Muscle layer of colon (tissue), 2 donors: ENCODE measurements around the gene TEKTIP1.

Experiments used
- H3K27ac ChIP-seq: one replicate; pipeline ENCODE4 v1.7.0; 2013; ENCODE audit warnings: low read depth, mild to moderate bottlenecking, low read length, moderate library complexity
- H3K27me3 ChIP-seq, 2 donors: one replicate each; pipeline ENCODE4 v1.7.0; 2013; ENCODE audit warnings: low read length in 2 of 2, mild to moderate bottlenecking in 2 of 2; ENCODE audit not compliant: insufficient read depth in 2 of 2, control insufficient read depth in 1 of 2
- H3K36me3 ChIP-seq: one replicate; pipeline ENCODE4 v1.7.0; 2013; ENCODE audit warnings: mild to moderate bottlenecking, low read length; ENCODE audit not compliant: insufficient read depth
- H3K4me1 ChIP-seq: one replicate; pipeline ENCODE4 v1.7.0; 2013; ENCODE audit warnings: mild to moderate bottlenecking, low read length; ENCODE audit not compliant: insufficient read depth
- H3K4me3 ChIP-seq, 2 donors: one replicate each; pipeline ENCODE4 v1.7.0; 2013; ENCODE audit warnings: low read length in 2 of 2, low read depth in 1 of 2, mild to moderate bottlenecking in 1 of 2, moderate library complexity in 1 of 2
- H3K9ac ChIP-seq: one replicate; pipeline ENCODE4 v1.7.0; 2013; ENCODE audit warnings: low read length
- H3K9me3 ChIP-seq: one replicate; pipeline ENCODE4 v1.7.0; 2013; ENCODE audit warnings: mild to moderate bottlenecking, low read length
- donor health status: abdominal sarcoma.
- donor health status: Adenocarcinoma of cecum.

The TEKTIP1 gene

DNA sequence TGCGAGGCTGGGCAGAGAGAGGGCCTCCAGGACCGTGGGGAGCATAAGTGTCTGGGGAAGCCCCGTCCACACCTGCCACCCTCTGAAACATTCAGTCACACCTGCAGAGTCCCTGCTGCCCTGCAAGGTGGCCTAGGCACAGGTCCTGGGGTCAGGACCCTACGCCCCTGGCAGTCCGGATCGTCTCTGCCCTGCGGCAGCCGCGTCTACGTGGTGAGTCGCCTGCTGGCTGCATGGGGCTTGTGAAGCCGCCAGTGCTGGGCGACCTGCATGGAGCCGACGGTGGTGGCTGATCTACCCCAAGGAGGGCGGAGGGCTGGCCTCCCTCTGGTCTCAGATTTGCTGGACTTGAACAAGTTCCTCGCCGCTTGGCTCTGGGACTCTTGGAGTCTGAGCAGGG lies 19.8 kb upstream of the TEKTIP1 start:
- Histone ChIP-seq H3K9ac (no peak overlapping the region), H3K4me3 (no peak overlapping the region), H3K9me3 (no peaks in the 10 kb centered on the region), H3K27me3 (no peaks in the 10 kb centered on the region), H3K27ac (no peak overlapping the region), H3K4me1 (peaks cover 8% of the 10 kb centered on the region), H3K36me3 (peaks cover 20% of the 10 kb centered on the region)

DNA sequence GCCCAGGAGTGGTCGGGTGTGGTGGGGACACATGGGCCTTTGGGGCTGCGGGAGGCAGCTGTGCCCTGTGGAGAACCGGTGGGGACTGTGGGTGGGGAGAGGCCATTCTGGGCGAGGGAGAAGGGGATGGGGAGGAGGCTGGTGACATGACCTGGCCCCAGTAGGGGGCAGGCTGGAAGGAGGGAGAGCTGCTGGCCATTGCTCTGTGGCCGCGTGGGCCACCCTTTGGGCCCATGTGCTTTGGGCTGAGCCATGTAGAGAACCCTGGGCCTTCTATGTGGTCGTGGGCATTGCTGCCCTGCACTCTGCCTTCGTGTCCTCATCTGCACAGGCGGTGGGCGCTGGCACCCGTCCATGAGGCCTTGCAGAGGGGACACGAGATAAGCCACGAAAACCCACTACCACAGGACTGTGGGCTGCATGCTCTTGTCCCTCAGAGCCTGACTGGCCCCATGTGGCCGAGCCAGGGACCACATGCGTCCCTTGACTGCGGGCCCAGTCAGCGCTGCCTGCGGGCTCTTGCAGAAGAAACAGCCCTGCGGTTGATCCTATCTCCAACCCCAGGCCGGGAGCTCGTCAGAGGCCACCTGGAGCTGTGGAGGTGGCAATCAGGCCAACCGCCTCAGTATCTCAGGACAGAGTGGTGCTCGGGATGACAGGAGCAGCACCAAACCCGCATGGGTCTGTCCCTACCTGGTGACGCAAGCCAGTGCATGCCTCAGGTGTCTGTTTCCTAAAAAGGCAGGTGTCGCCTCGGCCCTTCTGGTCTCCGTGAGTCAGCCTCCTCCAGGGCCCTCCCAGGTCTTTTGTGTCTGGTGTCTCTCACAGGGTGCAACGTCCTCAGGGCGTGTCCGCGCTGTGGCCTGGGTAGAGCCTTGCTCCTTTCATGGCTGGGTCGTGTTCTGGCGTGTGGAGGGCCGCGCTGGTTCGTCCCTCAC lies 18.5 kb upstream of the TEKTIP1 start:
- H3K9me3 ChIP-seq, result no peaks in the 10 kb centered on the region
- peaks cover 8% of the 10 kb centered on the region for H3K4me1 ChIP-seq
- no peaks in the 10 kb centered on the region for H3K27me3 ChIP-seq
- H3K9ac ChIP-seq, result no peak overlapping the region
- H3K36me3 ChIP-seq, result peaks cover 29% of the 10 kb centered on the region
- no peak overlapping the region for H3K4me3 ChIP-seq
- H3K27ac ChIP-seq, result no peak overlapping the region

DNA sequence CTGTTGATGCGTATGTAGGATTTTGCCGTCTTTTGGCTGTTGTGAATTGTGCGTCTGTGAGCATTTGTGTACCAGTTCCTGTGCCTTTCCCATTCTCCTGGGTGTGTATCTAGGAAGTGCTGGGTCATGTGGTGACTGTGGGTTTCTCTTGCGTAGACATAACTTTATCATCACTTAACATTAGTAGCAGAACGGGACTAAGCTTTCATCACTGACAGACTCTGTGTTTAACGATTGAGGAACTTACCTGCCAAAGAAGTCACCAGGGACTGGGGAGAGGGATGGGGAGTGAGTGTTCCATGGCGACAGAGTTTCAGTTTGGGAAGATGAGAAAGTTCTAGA lies 17.9 kb upstream of the TEKTIP1 start:
- Histone ChIP-seq H3K9ac (no peak overlapping the region), H3K27ac (no peak overlapping the region), H3K27me3 (no peaks in the 10 kb centered on the region), H3K4me1 (peaks cover 7% of the 10 kb centered on the region), H3K4me3 (no peak overlapping the region), H3K36me3 (peaks cover 34% of the 10 kb centered on the region), H3K9me3 (no peaks in the 10 kb centered on the region)

GRCh38 chr19:3522421-3523360 lies 16.3 kb upstream of the TEKTIP1 start:
- Histone ChIP-seq H3K27me3 (no peaks in the 10 kb centered on the region), H3K9ac (no peak overlapping the region), H3K4me1 (no peaks in the 10 kb centered on the region), H3K9me3 (no peaks in the 10 kb centered on the region), H3K36me3 (peaks cover 49% of the 10 kb centered on the region), H3K27ac (no peak overlapping the region), H3K4me3 (no peak overlapping the region)

GRCh38 chr19:3523361-3524077 lies 15.5 kb upstream of the TEKTIP1 start:
- H3K9me3 ChIP-seq, result no peaks in the 10 kb centered on the region
- H3K4me3 ChIP-seq, result no peak overlapping the region
- no peaks in the 10 kb centered on the region for H3K27me3 ChIP-seq
- no peak overlapping the region for H3K27ac ChIP-seq
- no peak overlapping the region for H3K9ac ChIP-seq
- H3K36me3 ChIP-seq, result peaks cover 55% of the 10 kb centered on the region
- H3K4me1 ChIP-seq, result no peaks in the 10 kb centered on the region

- H3K9ac ChIP-seq, result no peak overlapping the region
- H3K4me1 ChIP-seq, result no peaks in the 10 kb centered on the region
- H3K36me3 ChIP-seq, result peaks cover 54% of the 10 kb centered on the region
- H3K9me3 ChIP-seq, result no peaks in the 10 kb centered on the region
- no peak overlapping the region for H3K27ac ChIP-seq
- H3K4me3 ChIP-seq, result no peak overlapping the region
- no peaks in the 10 kb centered on the region for H3K27me3 ChIP-seq
Observed at GRCh38 chr19:3524078-3524842, 14.7 kb upstream of the TEKTIP1 start.

- H3K27ac ChIP-seq, result no peak overlapping the region
- H3K36me3 ChIP-seq, result peaks cover 46% of the 10 kb centered on the region
- H3K4me3 ChIP-seq, result no peak overlapping the region
Observed at GRCh38 chr19:3524904-3525451, 14.0 kb upstream of the TEKTIP1 start.

DNA sequence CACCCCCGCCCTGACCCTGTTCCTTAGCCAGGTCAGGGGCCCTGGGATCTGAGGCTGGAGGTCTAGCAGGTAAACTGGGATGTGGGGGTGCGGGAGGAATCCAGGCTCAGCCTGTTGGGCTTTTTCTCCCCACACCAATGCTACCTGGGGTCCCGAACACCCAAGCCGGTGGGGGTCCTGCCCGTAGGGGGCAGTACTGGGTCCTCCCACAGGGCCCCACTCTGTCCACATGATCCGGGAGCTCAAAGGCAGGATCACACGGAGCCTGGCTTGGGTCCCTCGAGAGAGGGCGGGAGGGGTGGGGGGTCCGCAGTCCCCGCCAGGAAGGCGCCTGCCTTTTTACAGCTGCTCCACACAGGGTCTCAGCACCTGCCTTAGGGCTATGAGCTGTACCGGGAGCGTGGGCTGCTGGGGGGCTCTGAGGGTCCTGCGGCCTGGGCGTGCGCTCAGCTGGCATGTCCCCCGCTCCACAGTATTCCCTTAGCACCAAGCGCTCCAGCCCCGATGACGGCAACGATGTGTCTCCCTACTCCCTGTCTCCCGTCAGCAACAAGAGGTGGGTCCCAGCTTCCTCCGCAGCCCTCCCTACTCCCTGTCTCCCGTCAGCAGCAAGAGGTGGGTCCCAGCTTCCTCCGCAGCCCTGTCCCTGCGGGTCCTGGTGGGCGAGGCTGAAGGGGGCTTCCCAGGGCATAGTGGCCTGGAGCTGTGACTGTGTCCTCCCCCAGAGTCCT lies 12.3 kb upstream of the TEKTIP1 start:
- Histone ChIP-seq H3K27me3 (no peaks in the 10 kb centered on the region), H3K36me3 (peaks cover 58% of the 10 kb centered on the region), H3K4me3 (no peak overlapping the region), H3K9me3 (no peaks in the 10 kb centered on the region), H3K4me1 (no peaks in the 10 kb centered on the region), H3K27ac (no peak overlapping the region), H3K9ac (no peak overlapping the region)

More at GRCh38 chr19:3524904-3525451, 14.0 kb upstream of the TEKTIP1 start:
- no peaks in the 10 kb centered on the region for H3K4me1 ChIP-seq
- H3K27me3 ChIP-seq, result no peaks in the 10 kb centered on the region
- H3K9me3 ChIP-seq, result no peaks in the 10 kb centered on the region
- no peak overlapping the region for H3K9ac ChIP-seq

DNA sequence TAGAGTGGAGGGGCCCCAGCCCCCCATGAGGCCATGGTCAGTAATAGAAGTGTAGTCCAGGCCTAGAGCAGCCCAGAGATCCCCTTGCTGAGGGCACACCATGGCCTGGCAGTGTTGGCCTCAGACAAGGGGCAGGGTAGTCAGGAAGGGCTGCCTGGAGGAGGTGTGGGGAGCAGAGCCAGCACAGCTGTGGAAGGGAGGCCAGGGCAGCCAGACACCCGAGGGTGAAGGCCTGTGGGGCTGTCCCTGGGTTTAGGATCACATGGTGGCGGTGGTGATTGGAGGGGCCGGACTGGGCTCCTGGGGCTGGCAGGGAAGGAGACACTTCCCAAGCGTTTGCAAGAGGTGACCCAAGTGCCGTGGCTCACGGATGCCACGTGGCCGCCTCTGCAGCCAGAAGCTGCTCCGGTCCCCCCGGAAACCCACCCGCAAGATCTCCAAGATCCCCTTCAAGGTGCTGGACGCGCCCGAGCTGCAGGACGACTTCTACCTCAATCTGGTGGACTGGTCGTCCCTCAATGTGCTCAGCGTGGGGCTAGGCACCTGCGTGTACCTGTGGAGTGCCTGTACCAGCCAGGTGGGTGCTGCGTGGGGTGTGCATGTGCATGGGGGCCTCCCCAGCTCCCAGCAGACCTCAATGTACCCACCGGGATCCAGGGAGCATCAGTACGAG lies 11.6 kb upstream of the TEKTIP1 start:
- Histone ChIP-seq H3K9ac (no peak overlapping the region), H3K27ac (no peak overlapping the region), H3K27me3 (no peaks in the 10 kb centered on the region), H3K4me3 (no peak overlapping the region), H3K9me3 (no peaks in the 10 kb centered on the region), H3K4me1 (no peaks in the 10 kb centered on the region), H3K36me3 (peaks cover 58% of the 10 kb centered on the region)

DNA sequence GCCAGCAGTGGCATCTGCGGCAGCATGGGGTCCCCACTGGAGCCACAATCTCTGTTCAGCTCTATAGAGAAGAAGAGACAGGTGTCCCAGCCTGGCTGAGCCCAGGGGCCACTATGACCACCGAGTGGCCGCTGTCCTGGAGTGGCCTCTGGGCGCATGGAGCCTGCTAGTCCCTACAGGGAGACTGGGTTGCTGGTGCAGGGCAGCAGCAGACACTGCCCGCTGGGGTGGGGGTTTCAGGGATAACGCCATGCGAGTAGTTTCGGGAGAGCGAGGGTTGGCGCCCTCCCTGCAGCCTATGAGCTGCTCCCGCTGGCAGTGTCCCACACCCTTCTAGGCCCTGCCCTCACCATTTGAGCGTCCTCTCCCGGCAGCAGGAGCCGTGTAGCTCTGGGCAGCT lies 10.9 kb upstream of the TEKTIP1 start:
- no peaks in the 10 kb centered on the region for H3K4me1 ChIP-seq
- peaks cover 59% of the 10 kb centered on the region for H3K36me3 ChIP-seq
- H3K9me3 ChIP-seq, result no peaks in the 10 kb centered on the region
- H3K9ac ChIP-seq, result no peak overlapping the region
- no peak overlapping the region for H3K4me3 ChIP-seq
- H3K27ac ChIP-seq, result no peak overlapping the region
- H3K27me3 ChIP-seq, result no peaks in the 10 kb centered on the region
